Stimulated activated CD4-positive, alpha-beta T cell treated with anti-CD3 and anti-CD28 coated beads, TNF-alpha, amount 100 ng/mL, for 1 hour (primary cell): ENCODE measurements around the gene USP30.
"Not testable (repeated sequence)": the region's sequence is repeated elsewhere in the genome, so short reads cannot be mapped to it uniquely, and the experiment has no call there.

ENCODE experiments used
- DNase-seq, 3 donors: peaks; one replicate each; pipeline ENCODE4 v3.0.0-alpha.2; 2020; ENCODE audit warnings: low read depth in 3 of 3, low spot score in 1 of 3

Gene USP30

GRCh38 chr12:109052414-109053323, at the start of gene USP30:
Gene USP30 (plus strand): TSS chr12:109052576. CDS start chr12:109052679, 103 bp downstream.
- DNase-seq: peak; percentile 57 to 73 (median 70)

- DNase-seq: no peak
These were observed 48.4 kb upstream of the USP30 start for GRCh38 chr12:109004017-109004416.

- DNase-seq: no peak
These were observed 42.6 kb upstream of the USP30 start for GRCh38 chr12:109009766-109010165.

- no peak for DNase-seq
These were observed 42.1 kb upstream of the USP30 start for GRCh38 chr12:109010259-109010658.

- DNase-seq: no peak
These were observed 37.2 kb upstream of the USP30 start for GRCh38 chr12:109014984-109015765.

GRCh38 chr12:109016016-109016415, 36.4 kb upstream of the USP30 start:
- no peak for DNase-seq

GRCh38 chr12:109016978-109017377, 35.4 kb upstream of the USP30 start:
- DNase-seq: no peak

GRCh38 chr12:109018296-109018695, 34.1 kb upstream of the USP30 start:
- DNase-seq: no peak

- DNase-seq: no peak
These were observed 32.1 kb upstream of the USP30 start for GRCh38 chr12:109020146-109020795.

GRCh38 chr12:109020796-109021380, 31.5 kb upstream of the USP30 start, which contains the start of gene SVOP:
Gene SVOP (minus strand): TSS chr12:109021068. CDS start chr12:109020868, 200 bp downstream.
- DNase-seq: peak in 1 of 3 donors; percentile 10

- no peak for DNase-seq
These were observed 24.6 kb upstream of the USP30 start for GRCh38 chr12:109027767-109028166.

GRCh38 chr12:109028624-109029023, 23.8 kb upstream of the USP30 start:
- not testable (repeated sequence) for DNase-seq

GRCh38 chr12:109029411-109029810, 23.0 kb upstream of the USP30 start:
- no peak for DNase-seq

- no peak for DNase-seq
These were observed 18.9 kb upstream of the USP30 start for GRCh38 chr12:109033239-109034196.

GRCh38 chr12:109036975-109037374, 15.4 kb upstream of the USP30 start:
- DNase-seq: no peak

- DNase-seq: no peak
These were observed 8.1 kb upstream of the USP30 start for GRCh38 chr12:109044241-109044640.

GRCh38 chr12:109047081-109047805, 5.1 kb upstream of the USP30 start:
- no peak for DNase-seq

- DNase-seq: not testable (repeated sequence)
These were observed 3.7 kb upstream of the USP30 start for GRCh38 chr12:109048706-109049105.

GRCh38 chr12:109049794-109050193, 2.6 kb upstream of the USP30 start:
- DNase-seq: not testable (repeated sequence)
